ENCODE results near the gene CRISPLD2.

- TF ChIP-seq CTCF (IDR thresholded peaks at IDR 0.05) (no peak), ZFX (IDR thresholded peaks at IDR 0.05; ENCODE audit: borderline replicate concordance) (no peak)
These were observed 17.2 kb downstream of the CRISPLD2 start for GRCh38 chr16:84836967-84837366.

Measured in 22Rv1 (cell line).